ENCODE results near the gene SLC2A10. TPM values are rescaled to one million over a fixed set of nuclear protein-coding genes. Genes with fewer than 3 reads are reported as not detected.

Gene SLC2A10
- total and polyA plus RNA-seq, 10 of the 15 experiments (the other 5 are each of a cell fraction or from before 2014, with no cell fraction given) = not detected

- TF ChIP-seq ZBTB40 (IDR thresholded peaks at IDR 0.05; ENCODE audit: borderline replicate concordance) (no peak), KDM1A (IDR thresholded peaks at IDR 0.05; ENCODE audit: borderline replicate concordance) (no peak)
Observed at GRCh38 chr20:46704714-46705377, 4.6 kb upstream of the SLC2A10 start (continued).

DNA sequence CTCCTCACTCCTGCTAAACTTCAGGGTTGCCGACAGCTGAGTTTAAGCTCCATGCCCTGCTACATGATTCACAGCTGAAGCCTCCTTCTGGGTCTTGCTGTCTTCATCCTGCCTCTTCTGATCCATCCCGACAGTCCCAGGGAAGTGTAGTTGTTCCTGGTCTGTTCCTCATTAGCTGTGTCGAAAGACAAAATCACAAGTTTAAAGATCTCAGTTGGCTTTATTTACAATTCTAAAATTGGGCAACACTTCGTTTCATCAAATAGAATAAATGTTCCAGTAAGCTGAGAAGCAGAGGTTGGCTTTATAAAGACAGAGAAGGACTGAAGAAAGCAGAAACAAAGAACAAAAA is 4.1 kb upstream of the SLC2A10 start:
- WGBS (ENCODE audit: insufficient coverage, insufficient replicate concordance, low lambda C conversion rate, missing lambda C conversion rate) = 27% methylated on average over 4 of the region's 4 CpGs
- CTCF ChIA-PET = interaction anchor here (0.5 to 1.5 kb wide), 2 partner anchors 35 to 297 kb away, joined by 3 to 4 read pairs; no protein-coding TSS in a partner anchor
- no peak for FAIRE-seq
- in situ Hi-C loops (cut with MboI) = no loop called here
- intact Hi-C loops (cut with micrococcal nuclease; ENCODE audit: unreplicated experiment) = no loop called here
- DNase-seq (ENCODE audit: low read depth, low spot score) = no peak
- H3K27me3 ChIP-seq (replicated peaks in 1 of 2; ENCODE audit: control insufficient read depth in 2 of 2, insufficient read depth in 2 of 2, low read length in 1 of 2) = peaks cover 3 to 9% of the 10 kb centered on the region in 2 experiments
- H3K4me1 ChIP-seq (ENCODE audit: control insufficient read depth, insufficient read depth, low read length) = no peaks in the 10 kb centered on the region
- H3K79me2 ChIP-seq (ENCODE audit: control insufficient read depth, insufficient read depth, low read length) = no peaks in the 10 kb centered on the region
- H3K4me3 ChIP-seq = no peak overlapping the region
- H3K4me2 ChIP-seq (ENCODE audit: control insufficient read depth, insufficient read depth) = no peak overlapping the region
- SMC1A ChIA-PET (ENCODE audit: uncharacterized antibody, unreplicated experiment) = no interaction called here
- no peaks in the 10 kb centered on the region for H3K36me3 ChIP-seq (ENCODE audit: control insufficient read depth in 2 of 2, insufficient read depth in 2 of 2, low read length in 1 of 2)
- no peak for ATAC-seq
- H4K20me1 ChIP-seq (ENCODE audit: control insufficient read depth, insufficient read depth) = no peaks in the 10 kb centered on the region
- RAD21 ChIA-PET (ENCODE audit: unreplicated experiment) = no interaction called here
- no peak overlapping the region for H2AFZ ChIP-seq (ENCODE audit: control insufficient read depth, low read depth, low read length)
- BruUV-seq (replicated peaks) = no TSS peak
- no peak overlapping the region for H3K27ac ChIP-seq (ENCODE audit: control insufficient read depth, insufficient read depth)
- no peak overlapping the region for H3K9ac ChIP-seq (ENCODE audit: control insufficient read depth, insufficient read depth, low read length)
- POLR2A ChIA-PET = no interaction called here
- peaks cover 2% of the 10 kb centered on the region; the same call in 1 of the 3 replicates for H3K9me3 ChIP-seq (replicated peaks; ENCODE audit: control insufficient read depth, insufficient read depth, low read length)
- no peak for TF ChIP-seq ELK1 (IDR thresholded peaks at IDR 0.05; ENCODE audit: low read depth, low read length)
- TF ChIP-seq MEF2B (IDR thresholded peaks at IDR 0.05; ENCODE audit: partially characterized antibody, poor library complexity, severe bottlenecking) = no peak
- TF ChIP-seq SMAD1 (IDR thresholded peaks at IDR 0.05; ENCODE audit: low read depth, partially characterized antibody) = no peak
- TF ChIP-seq RB1 (IDR thresholded peaks at IDR 0.05; ENCODE audit: borderline replicate concordance) = no peak
- no peak for TF ChIP-seq ZNF687 (IDR thresholded peaks at IDR 0.05)
- no peak for TF ChIP-seq SREBF1 (IDR thresholded peaks at IDR 0.05; ENCODE audit: low read length)
- no peak for TF ChIP-seq POLR2A (IDR thresholded peaks at IDR 0.05; ENCODE audit: low read depth, low read length)
- TF ChIP-seq MYB (IDR thresholded peaks at IDR 0.05; ENCODE audit: borderline replicate concordance, low read depth, low read length) = no peak
- TF ChIP-seq YY1 (IDR thresholded peaks at IDR 0.05; ENCODE audit: low read depth, low read length) = no peak
- no peak for TF ChIP-seq SMAD5 (IDR thresholded peaks at IDR 0.05; ENCODE audit: low read depth)
- TF ChIP-seq ETV6 (conservative IDR thresholded peaks at IDR 0.05 in 1 of 2, IDR thresholded peaks at IDR 0.05 in 1 of 2; ENCODE audit: borderline replicate concordance in 1 of 2, low read depth in 1 of 2) = no peak
- TF ChIP-seq CEBPB (IDR thresholded peaks at IDR 0.05; ENCODE audit: borderline replicate concordance in 1 of 2, low read depth in 2 of 2, low read length in 2 of 2) = no peak

Measured in GM12878 (cell line).